Stimulated activated naive CD8-positive, alpha-beta T cell treated with anti-CD3 and anti-CD28 coated beads, Interleukin-15, Interleukin-2, amounts not matched to agents 100 U/mL and 50 U/mL, for 24 hours (primary cell): Measurements from ENCODE around the gene ZNF2.
"Not testable (repeated sequence)": the region's sequence is repeated elsewhere in the genome, so short reads cannot be mapped to it uniquely, and the experiment has no call there.

Experiments used
- ATAC-seq: fragments of 150-1000 bp; cut with Tn5 transposase; one replicate; pipeline ENCODE4 v1.10.0; 2021
- DNase-seq: peaks from one replicate; pipeline ENCODE4 v3.0.0; 2021

Gene ZNF2

DNA sequence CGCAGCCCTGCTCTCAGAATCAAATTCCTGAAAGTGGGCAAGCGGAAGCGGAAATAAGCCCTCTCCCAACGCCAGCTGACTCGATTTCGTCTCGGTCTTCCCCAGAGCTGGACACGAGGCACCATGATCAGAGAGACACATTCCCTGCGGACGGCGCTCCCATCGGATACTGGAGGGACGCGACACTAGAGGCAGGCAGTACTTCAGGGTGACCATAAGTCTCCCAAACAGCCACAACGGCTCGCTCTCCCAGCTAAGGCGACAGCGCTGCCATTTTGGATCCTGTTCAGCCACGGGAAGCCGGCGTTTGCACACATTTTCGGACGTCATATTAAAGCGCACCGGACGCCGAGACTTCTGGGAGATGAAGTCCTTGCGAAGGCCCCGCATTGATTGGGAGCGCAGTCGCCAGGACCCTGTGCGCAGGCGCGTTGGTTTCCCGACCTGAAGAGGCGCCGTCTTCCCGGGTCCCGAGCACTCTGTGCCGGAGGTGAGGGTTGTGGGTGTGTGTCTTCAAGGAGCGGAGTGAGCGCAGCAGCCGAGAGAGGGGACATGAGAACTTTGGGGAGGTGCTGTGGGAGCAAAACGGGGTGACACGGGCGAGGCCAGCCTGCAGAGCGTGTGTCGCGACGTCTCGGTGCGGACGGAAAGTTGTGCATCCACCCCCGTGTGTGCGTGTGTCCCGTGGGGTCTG, at the start of gene ZNF2:
Gene ZNF2 (plus strand): TSS at position 439 of the 694 bp plus-strand sequence. CDS start 10,418 bp downstream, outside the sequence.
- ATAC-seq (peak; percentile 94), DNase-seq (peak; percentile 97)

DNA sequence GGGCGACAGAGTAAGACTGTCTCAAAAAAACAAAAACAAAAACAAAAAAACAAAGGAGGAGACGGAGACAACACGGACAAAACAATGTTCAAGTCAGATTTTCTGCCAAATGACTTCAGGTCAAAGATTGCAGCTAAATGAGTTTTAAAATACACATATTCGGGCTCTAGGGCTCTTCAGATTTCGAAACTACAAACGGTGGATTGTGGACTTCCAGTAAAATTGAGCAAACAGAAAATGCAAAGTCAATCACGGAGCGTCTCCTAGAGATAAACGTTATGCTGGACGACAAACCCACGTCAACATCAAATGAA, 44.6 kb upstream of the ZNF2 start:
- ATAC-seq (no peak), DNase-seq (no peak)

DNA sequence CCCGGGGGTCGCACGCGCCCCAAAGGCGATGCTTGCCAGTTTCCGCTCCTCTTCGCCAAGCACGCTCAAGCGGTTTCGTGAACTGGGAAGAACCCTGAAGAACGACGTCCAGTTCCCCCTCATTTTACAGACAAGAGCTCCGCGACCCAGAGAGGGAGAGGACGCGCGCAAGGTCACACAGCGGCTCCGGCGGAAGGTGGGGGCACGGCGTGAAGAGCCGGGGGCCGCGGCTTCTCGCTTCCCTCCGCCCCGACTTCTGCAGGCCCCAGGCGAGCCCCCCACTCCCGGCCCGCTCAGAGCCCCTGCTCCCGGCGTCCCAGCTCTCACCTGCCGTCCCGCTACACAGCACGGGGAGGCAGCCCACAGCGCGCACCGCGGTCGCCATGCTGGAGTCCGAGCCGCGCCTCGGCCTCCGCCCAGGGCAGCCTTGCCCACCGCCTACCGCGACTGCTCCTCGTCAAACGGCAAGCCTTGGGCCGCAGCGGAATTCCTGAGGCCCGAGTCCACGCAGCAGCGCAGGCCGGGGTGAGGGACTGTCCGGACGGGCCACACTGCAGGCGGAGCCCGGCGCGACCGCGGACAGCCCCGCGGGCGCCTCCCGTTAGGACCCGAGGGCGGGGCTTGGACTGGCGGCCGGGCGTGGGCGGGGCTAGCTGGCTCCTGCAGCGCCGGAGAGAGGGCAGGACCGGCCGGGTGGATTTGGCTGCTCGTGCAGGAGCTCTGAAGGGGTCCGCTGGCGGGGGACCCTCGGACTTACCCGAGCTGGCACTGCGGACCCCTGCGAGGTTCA, 44.0 kb upstream of the ZNF2 start, which contains the start of gene MRPS5:
Gene MRPS5 (minus strand): TSS at position 402 of the 790 bp plus-strand sequence. CDS start 17 bp downstream, at position 385.
- ATAC-seq (peak; percentile 95), DNase-seq (peak; percentile 97)

DNA sequence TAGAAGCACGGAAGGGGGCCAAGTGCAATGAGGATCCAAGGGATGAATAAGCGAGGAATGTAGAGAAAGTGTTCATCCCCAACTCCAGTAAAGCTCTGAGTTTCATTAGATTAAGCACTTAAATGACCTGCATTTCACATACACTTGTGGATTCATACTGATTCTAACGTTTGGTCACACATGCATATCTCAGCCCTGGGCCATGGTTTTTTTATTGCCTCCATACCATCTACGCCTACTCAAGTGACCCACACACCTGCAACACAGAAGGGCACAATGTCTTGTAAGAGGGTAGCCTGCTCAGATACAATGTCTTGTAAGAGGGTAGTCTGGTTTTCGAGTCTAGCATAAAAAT, 43.4 kb upstream of the ZNF2 start:
- ATAC-seq, result no peak

DNA sequence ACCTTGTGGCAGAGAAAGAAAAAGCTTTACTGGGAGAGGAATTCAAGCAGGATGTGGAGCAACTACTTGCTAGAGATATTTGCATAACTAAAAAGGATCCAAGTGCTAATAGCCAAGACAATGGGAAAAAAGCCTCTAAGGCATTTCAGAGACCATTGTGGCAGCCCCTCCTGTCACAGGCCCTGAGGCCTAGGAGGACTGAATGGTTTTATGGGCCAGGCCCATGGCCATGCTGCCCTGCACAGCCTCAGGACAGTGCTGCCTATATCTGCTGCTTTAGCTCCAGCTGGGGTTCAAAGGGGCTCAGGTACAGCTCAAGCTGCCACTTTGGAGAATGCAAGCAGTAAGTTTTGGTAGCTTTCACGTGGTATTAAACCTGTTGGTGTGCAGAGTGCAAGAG, 26.9 kb upstream of the ZNF2 start:
- DNase-seq, result no peak
- no peak for ATAC-seq

More for the DNA sequence above, 43.4 kb upstream of the ZNF2 start:
- DNase-seq, result no peak

DNA sequence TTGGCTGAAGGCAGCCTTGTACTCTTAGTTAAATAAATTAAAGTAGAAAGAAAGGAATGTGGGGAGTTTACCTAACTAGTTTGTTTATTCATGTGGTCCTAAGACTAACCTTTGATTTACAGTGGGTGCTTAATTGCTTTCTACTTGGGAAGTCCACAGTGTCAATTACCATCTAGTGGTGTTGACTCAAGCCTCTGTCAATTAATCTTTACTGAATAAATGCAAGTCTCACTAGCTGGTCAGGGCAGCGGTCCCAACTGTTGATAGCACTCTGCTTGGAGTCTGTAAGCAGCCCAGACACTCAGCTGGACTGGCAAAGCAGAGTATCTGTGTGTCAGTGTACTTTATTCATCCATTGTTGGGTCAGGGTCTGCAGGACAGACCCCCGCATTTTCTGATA, 21.8 kb upstream of the ZNF2 start:
- DNase-seq, result no peak
- no peak for ATAC-seq

DNA sequence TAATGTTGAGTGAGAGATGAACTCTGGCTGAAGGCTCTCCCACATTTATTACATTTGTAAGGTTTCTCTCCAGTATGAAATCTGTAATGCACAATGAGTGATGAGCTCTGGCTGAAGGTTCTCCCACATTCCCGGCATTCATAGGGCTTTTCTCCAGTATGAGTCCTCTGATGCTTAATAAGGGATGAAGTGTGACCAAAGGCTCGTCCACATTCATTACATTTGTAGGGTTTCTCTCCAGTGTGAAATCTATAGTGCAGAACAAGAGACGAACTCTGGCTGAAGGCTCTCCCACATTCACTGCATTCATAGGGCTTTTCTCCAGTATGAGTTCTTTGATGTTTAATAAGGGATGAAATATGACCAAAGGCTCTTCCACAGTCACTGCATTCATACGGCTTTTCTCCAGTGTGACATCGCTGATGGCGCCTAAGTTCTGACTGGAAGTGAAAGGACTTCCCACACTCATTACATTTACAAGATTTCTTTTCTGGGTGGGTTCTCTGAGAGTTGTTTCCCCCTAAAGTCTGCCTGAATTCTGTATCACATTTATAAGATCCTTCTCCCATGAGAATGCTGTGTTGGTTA, 16.1 kb upstream of the ZNF2 start:
- DNase-seq (no peak), ATAC-seq (no peak)

DNA sequence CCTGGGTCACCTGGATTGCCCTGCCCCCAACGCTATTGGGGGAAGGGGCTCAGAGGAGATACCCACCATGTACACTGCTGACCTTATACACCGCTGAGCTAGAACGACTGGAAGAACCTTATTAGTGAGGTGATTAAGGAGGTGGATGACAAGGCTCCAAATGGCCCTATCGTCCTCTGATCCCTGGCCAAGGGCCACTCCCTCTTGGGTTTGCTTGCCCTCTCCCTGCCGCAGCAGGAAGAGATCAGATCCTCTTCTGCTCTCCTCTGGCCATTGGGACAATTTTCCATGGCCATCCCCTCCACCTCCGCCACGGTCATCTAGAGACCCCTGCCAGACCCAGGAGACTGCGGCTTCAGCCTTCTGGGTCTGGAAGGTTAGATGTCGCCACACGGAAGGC, 7.2 kb upstream of the ZNF2 start:
- no peak for ATAC-seq
- no peak for DNase-seq

DNA sequence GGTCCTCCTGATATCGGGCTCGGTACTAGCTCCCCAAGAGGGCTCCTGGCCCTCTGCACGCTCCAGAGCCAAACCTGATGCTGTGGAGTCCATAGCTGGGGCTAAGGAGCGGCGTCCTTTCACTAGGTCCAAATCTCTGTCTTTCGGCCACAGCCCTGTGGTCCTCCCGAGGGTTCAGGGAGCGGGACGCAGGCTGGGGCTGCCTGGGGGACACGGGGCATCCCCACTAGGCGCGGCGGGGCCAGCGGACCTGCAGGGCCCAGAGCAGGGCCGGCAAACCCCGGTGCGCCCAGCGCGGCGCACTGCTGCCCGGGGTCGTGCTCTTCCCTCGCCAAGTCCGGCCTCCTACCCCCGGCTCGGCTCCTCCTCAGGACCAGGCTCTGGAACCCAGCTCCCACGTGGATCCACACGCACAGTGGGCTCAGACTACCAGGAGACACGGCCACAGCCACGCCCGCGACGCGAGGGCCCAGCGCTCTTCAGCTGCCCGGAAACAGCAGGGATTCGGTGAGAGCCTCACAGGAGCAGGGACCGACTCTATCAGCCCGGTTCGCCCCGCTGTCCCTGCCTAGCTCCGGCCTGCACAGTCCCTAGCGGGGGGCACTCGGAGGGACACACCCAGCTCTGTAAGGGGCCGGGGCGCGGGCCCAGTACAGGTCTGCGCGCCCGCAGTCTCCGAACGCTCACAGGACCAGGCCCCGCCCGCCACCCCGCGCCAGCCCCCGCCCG, 6.6 kb upstream of the ZNF2 start:
- ATAC-seq (peak; percentile 73), DNase-seq (peak; percentile 45)

DNA sequence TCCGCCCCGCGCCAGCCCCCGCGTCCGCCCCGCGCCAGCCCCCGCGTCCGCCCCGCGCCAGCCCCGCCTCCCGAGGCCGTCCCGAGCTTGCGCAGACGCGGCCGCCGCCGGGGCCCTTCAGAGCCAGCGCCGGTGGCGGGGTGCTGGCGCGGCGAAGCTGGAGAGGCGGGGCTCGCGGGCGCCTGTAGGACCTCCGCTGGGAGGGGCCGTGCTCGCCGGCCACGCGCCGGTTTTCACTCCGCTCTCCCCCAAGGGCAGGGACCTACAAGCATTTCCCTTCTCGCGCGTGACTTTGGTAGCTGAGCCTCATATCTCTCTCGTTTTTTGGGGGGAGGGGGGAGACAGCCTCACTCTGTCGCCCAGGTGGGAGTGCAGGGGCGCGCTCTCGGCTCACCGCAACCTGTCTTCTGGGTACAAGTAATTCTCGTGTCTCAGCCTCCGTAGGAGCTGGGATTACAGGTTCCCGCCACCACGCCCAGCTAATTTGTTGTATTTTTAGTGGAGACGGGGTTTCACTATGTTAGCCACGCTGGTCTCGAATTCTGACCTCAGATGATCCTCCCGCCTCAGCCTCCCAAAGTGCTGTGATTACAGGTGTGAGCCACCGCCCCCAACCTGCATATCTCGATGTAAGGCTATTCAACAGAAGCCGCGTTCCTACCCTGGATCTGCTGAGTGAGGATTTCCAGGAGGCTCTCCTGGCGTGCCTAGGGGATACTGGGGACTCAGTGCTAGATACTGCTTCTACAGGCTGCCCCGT, 5.7 kb upstream of the ZNF2 start, which contains the start of gene ZNF514:
Gene ZNF514 (minus strand): TSS at position 159 of the 760 bp plus-strand sequence. CDS start 6,595 bp downstream, outside the sequence.
- peak; percentile 83 for DNase-seq
- ATAC-seq, result peak; percentile 91

DNA sequence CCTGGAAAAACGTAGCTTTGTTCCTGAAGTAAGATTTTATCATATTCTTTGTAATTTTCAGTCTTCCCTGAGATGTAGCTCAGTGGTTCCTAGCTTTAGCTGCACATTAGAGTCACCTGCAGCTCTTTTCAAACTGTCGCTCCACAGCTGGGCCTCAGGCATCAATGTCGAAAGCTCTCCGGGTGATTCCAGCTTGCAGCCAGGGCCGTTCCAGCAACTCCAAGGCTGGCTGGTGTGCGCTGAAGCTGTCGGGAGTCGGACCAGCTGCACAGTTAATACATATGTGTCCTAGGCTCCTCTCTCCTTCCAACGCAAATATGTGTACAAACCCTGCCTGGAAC, 609 bp upstream of the ZNF2 start:
- no peak for DNase-seq
- peak; percentile 4 for ATAC-seq

DNA sequence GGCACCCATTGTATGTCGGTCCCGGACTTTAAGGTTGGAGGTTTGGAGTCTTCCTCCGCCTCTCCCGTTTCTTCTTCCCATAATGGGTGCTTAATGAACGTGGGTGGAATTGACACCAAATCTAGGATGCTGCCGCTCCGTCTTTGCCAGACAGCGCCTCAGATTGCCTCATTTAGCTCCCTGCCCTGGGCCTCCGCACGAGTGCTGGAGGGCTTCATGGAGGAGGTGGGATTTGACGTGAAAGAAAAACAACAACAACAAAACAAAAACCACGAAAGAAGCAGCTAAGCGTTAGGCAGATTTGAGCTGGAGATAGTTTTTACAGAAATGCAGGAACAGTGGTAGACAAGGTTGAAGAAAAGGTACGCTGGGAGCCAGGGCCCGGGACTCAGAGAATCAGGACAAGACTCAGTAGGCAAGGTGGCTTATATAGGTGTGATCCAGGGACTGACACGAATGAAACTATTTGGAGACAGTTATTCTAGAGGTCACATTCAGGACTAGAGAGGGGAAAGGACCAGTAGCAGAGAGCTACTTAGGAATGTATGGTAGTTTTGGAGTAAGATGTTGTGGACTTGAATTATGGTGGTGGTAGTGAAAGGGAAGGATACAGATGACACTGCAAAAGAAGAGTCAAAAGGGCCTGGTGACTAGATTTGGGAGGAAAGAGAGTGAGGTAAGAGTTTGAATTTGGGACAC, 605 bp downstream of the ZNF2 start:
- DNase-seq (no peak), ATAC-seq (peak; percentile 20)

DNA sequence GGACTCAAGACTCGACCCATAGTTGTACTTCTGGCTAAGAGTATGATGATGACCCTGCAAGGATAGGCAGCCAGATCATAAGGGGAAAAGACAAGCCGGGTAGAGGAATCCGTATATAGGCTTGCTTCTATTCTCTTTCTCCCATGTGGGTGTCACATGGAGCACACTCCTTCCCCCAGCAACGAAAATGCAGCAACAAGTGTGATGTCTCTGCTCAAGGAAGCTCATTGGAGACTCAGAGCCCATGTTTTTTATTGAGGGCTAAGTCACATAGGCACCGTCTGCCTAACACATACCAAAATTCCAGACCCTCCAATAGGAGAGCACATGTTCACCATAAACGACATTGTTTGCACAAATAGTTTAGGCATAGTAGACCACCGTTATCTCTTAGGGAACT, 6.3 kb downstream of the ZNF2 start:
- no peak for ATAC-seq
- DNase-seq, result no peak

DNA sequence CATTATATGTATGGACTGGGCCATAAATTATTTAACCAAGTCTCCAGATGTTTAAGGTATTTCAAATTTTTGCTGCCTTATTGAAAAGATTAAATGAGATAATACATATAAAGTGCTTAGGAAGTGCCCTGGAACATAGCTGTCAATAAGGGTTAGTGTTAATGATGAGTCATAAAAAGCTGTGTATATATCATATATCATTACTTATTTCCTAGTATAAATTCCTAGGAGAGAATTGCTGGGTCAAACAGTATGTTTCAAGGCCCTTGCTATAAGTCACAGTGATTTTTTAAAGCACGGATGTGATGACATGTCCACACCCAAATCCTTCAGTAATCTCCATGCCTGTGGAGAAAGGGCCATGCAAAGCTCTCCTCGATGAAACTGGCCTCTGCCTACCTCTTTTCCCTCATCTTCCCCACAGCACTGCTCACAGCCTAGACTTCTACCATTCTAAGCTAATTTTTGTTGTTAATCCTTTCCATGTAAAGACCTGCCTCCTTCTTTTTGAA, 8.5 kb downstream of the ZNF2 start:
- ATAC-seq (no peak), DNase-seq (no peak)

DNA sequence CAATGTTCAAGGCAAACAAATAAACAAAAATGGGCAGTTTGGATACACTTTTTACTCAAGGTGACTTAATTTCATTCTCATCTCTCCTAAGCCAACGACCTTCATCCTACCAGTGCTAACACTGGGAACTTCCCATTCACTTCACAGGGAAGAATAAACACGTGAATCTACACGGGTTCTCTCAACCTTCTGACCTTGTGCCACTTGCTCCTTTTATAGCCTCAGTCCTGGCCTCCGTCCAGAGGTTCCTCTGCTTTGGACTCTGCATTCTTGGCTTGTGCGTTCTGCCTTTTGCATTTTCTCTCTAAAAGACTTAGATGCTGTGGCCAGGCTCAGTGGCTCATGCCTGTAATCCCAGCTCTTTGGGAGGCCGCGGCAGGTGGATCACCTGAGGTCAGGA, 13.8 kb downstream of the ZNF2 start:
- DNase-seq, result no peak
- ATAC-seq, result no peak

DNA sequence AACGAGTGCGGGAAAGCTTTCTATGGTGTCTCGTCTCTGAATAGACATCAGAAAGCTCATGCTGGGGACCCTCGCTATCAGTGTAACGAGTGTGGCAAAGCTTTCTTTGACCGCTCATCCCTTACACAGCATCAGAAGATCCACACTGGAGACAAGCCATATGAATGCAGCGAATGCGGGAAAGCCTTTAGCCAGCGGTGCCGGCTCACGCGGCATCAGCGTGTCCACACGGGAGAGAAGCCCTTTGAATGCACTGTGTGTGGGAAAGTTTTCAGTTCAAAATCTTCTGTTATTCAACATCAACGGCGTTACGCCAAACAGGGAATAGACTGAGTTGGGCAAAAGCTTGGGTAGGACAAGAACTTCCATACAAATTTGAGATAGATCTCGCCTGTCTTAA, 16.2 kb downstream of the ZNF2 start:
- no peak for DNase-seq
- ATAC-seq, result no peak

DNA sequence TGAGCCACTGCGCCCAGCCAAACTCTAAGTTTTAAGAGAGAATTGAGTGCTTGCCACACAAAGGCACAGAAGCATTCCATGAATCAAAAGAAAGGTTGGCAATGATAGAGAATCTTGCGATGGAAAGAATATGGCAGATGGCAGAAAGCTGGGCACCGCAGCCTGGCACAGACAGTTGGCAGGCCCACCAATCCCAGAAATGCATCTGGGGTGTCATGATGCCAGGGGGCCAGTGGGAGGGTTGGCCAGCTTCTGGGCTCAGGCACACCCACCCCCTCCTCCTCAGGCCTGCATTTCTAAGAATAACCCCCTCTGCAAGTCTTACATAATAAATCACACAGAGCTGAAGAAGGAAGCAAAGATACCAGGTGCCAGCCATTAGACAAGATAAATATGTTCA, 19.6 kb downstream of the ZNF2 start:
- DNase-seq, result no peak
- ATAC-seq, result no peak

DNA sequence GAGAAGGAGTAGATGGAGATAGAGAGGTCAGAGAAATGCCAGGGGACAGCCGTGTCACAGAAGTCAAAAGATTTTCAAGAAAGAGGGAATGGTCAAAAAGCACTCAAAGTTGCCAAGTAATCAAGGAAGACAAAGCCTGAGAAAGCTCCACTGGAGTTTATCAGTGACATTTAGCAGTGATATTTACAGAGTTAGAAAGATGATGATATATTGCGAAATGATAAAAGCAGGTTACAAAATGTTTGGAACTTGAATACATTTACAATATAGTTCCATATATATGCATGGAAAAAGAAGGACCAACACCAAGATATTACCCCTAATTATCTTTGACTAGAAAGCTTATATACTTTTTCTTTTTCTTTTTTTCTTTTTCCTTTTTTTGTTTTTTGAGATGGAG, 20.4 kb downstream of the ZNF2 start:
- ATAC-seq, result no peak

DNA sequence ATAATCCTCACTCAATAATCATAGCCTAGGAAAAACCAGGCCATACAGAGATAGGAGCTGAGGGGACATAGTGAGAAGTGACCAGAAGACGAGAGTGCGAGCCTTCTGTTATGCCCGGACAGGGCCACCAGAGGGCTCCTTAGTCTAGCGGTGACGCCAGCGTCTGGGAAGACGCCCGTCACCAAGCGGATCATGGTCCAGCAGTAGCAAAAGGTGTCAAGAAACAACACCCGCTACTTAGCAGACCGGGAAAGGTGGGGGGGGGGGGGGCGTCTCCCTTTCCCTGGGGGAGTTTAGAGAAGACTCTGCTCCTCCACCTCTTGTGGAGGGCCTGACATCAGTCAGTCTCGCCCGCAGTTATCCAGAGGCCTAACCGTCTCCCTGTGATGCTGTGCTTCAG, 27.3 kb downstream of the ZNF2 start:
- not testable (repeated sequence) for ATAC-seq
- peak; percentile 65 for DNase-seq

More for the DNA sequence above, 20.4 kb downstream of the ZNF2 start:
- no peak for DNase-seq

DNA sequence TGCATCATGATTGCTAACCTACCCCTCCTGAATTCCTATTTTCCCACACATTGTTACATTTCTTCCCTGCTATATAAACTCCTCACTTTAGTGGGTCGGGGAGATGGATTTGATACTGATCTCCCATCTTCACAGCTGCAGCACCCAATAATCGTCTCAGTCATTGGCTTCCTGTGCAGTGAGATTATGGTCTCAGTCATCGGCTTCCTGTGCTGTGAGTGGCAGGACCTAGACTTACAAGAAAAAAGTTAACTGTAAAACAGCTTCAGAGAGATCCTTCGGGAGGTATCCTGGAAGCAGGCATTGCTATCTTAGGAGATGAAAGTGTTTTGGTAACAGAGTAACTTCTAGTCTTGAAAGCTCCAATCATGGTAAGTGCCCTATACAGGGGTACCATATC, 38.3 kb downstream of the ZNF2 start:
- DNase-seq (no peak), ATAC-seq (no peak)

DNA sequence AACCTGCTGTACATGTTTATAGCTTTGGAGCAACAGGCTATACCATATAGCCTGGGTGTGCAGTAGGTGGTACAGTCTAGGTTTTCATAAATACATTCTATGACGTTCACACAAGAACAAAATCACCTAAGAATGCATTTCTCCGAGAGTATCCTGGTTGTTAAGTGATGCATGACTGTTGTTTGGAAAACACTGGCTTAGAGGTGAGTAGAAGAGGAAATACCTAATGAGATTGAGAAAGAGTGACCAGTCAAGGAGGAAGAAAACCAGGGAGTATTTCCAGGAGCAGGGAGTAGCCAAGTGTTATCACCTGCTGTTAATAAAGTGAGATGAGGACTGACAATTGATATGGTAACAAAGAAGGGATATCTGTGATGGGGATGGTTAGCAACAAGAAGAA, 38.8 kb downstream of the ZNF2 start:
- DNase-seq (no peak), ATAC-seq (no peak)
